H9 (cell line): ENCODE measurements around the gene NFX1. TPM values are rescaled to one million over a fixed set of nuclear protein-coding genes. Genes with fewer than 3 reads are reported as not detected.

Experiments used
- DNase-seq: peaks from one replicate; pipeline ENCODE4 v3.0.0-alpha.2; 2017
- H2AFZ ChIP-seq: one replicate; pipeline ENCODE4 v1.6.1; 2013; ENCODE audit warnings: mild to moderate bottlenecking, low read length, control low read depth, moderate library complexity
- H2AK5ac ChIP-seq: 2 replicates; pipeline ENCODE4 v1.6.1; 2013; ENCODE audit warnings: low read length, control low read depth, mixed read lengths; ENCODE audit not compliant: insufficient read length
- H2BK120ac ChIP-seq: one replicate; pipeline ENCODE4 v1.6.1; 2013; ENCODE audit warnings: low read depth, mild to moderate bottlenecking, low read length, control low read depth, inconsistent platforms; ENCODE audit not compliant: poor library complexity, severe bottlenecking
- H2BK12ac ChIP-seq: 2 replicates; pipeline ENCODE4 v1.6.1; 2013; ENCODE audit warnings: low read length, control low read depth, mixed read lengths, low read depth; ENCODE audit not compliant: insufficient read length
- H2BK15ac ChIP-seq: 2 replicates; pipeline ENCODE4 v1.6.1; 2013; ENCODE audit warnings: low read depth, low read length, control low read depth
- H2BK20ac ChIP-seq: one replicate; pipeline ENCODE4 v1.6.1; 2013; ENCODE audit warnings: low read depth, mild to moderate bottlenecking, low read length, control low read depth, inconsistent platforms; ENCODE audit not compliant: poor library complexity, severe bottlenecking
- H2BK5ac ChIP-seq: 2 replicates; pipeline ENCODE4 v1.6.1; 2013; ENCODE audit warnings: low read length, control low read depth, mixed read lengths; ENCODE audit not compliant: insufficient read length
- H3K14ac ChIP-seq: 2 replicates; pipeline ENCODE4 v1.6.1; 2013; ENCODE audit warnings: low read length, control low read depth; ENCODE audit not compliant: insufficient read depth
- H3K18ac ChIP-seq: 2 replicates; pipeline ENCODE4 v1.6.1; 2013; ENCODE audit warnings: low read depth, mild to moderate bottlenecking, mixed read lengths, low read length, control low read depth; ENCODE audit not compliant: insufficient read length
- H3K23ac ChIP-seq: 2 replicates; pipeline ENCODE4 v1.6.1; 2013; ENCODE audit warnings: low read length, control low read depth, mixed read lengths, low read depth; ENCODE audit not compliant: insufficient read length
- H3K23me2 ChIP-seq: 2 replicates; pipeline ENCODE4 v1.6.1; 2013; ENCODE audit warnings: low read depth, mild to moderate bottlenecking, mixed read lengths, low read length, control low read depth; ENCODE audit not compliant: insufficient read length, poor library complexity, severe bottlenecking
- H3K27ac ChIP-seq: 2 replicates; pipeline ENCODE4 v1.5.1; 2013; ENCODE audit warnings: low read length, control low read depth, mixed read lengths, low read depth; ENCODE audit not compliant: insufficient read length
- H3K27me3 ChIP-seq: 2 replicates; pipeline ENCODE4 v1.6.1; 2013; ENCODE audit warnings: low read length, control low read depth, inconsistent platforms; ENCODE audit not compliant: insufficient read depth
- H3K4ac ChIP-seq: 2 replicates; pipeline ENCODE4 v1.6.1; 2013; ENCODE audit warnings: low read depth, mild to moderate bottlenecking, control low read depth, inconsistent platforms, low read length, moderate library complexity
- H3K4me1 ChIP-seq: 2 replicates; pipeline ENCODE4 v1.6.1; 2013; ENCODE audit warnings: low read length, control low read depth, inconsistent platforms; ENCODE audit not compliant: insufficient read depth
- H3K4me2 ChIP-seq: 2 replicates; pipeline ENCODE4 v1.6.1; 2013; ENCODE audit warnings: low read length, control low read depth, mixed read lengths; ENCODE audit not compliant: insufficient read length, insufficient read depth
- H3K56ac ChIP-seq: 2 replicates; pipeline ENCODE4 v1.6.1; 2013; ENCODE audit warnings: low read depth, mild to moderate bottlenecking, mixed read lengths, low read length, control low read depth; ENCODE audit not compliant: insufficient read length
- H3K79me1 ChIP-seq: 2 replicates; pipeline ENCODE4 v1.6.1; 2013; ENCODE audit warnings: low read depth, mild to moderate bottlenecking, moderate library complexity, low read length, control low read depth, inconsistent platforms; ENCODE audit not compliant: insufficient read depth, poor library complexity, severe bottlenecking
- H3K79me2 ChIP-seq: 2 replicates; pipeline ENCODE4 v1.6.1; 2013; ENCODE audit warnings: low read length, control low read depth, inconsistent platforms; ENCODE audit not compliant: insufficient read depth
- H3K9ac ChIP-seq: 2 replicates; pipeline ENCODE4 v1.6.1; 2013; ENCODE audit warnings: low read length, control low read depth, mixed read lengths; ENCODE audit not compliant: insufficient read length; ENCODE audit errors: extremely low read depth
- H3K9me3 ChIP-seq: one replicate; pipeline ENCODE4 v1.6.1; 2013; ENCODE audit warnings: low read depth, low read length, inconsistent platforms; ENCODE audit not compliant: control insufficient read depth
- H3T11ph ChIP-seq: one replicate; pipeline ENCODE4 v1.6.1; 2013; ENCODE audit warnings: mild to moderate bottlenecking, low read length, control low read depth, inconsistent platforms
- H4K20me1 ChIP-seq: one replicate; pipeline ENCODE4 v1.6.1; 2013; ENCODE audit not compliant: control insufficient read depth, insufficient read length, insufficient read depth
- H4K5ac ChIP-seq: 2 replicates; pipeline ENCODE4 v1.6.1; 2013; ENCODE audit warnings: low read depth, mild to moderate bottlenecking, mixed read lengths, low read length, control low read depth; ENCODE audit not compliant: insufficient read length
- H4K8ac ChIP-seq: replicated peaks from 2 replicates; pipeline ENCODE4 v1.6.1; 2013; ENCODE audit warnings: low read length, control low read depth, mixed read lengths, low read depth; ENCODE audit not compliant: insufficient read length
- H4K91ac ChIP-seq: 2 replicates; pipeline ENCODE4 v1.6.1; 2013; ENCODE audit warnings: low read depth, mild to moderate bottlenecking, moderate library complexity, mixed read lengths, low read length, control low read depth; ENCODE audit not compliant: insufficient read length
- H3K27ac Mint-ChIP-seq, 3 experiments: 2 replicates in 2 of 3; 3 replicates in 1 of 3; pipeline ENCODE4 v1.8.0; 2020 to 2021; ENCODE audit warnings: mixed read lengths in 3 of 3, mild to moderate bottlenecking in 1 of 3, moderate library complexity in 1 of 3
- H3K27me3 Mint-ChIP-seq: 2 replicates; pipeline ENCODE4 v1.8.0; 2021; ENCODE audit warnings: low read depth, mild to moderate bottlenecking, moderate library complexity, mixed read lengths
- H3K36me3 Mint-ChIP-seq, 3 experiments: 2 replicates in 2 of 3; 3 replicates in 1 of 3; pipeline ENCODE4 v1.8.0; 2020 to 2021; ENCODE audit warnings: low read depth in 3 of 3, mixed read lengths in 3 of 3; ENCODE audit not compliant: insufficient read depth in 1 of 3
- H3K4me1 Mint-ChIP-seq, 2 experiments: 2 replicates each; pipeline ENCODE4 v1.8.0; 2020; ENCODE audit warnings: mixed read lengths in 2 of 2
- H3K4me3 Mint-ChIP-seq, 2 experiments: 2 replicates in 1 of 2; 3 replicates in 1 of 2; pipeline ENCODE4 v1.8.0; 2020 to 2021; ENCODE audit warnings: mild to moderate bottlenecking in 2 of 2, mixed read lengths in 2 of 2, moderate library complexity in 1 of 2
- H3K9me3 Mint-ChIP-seq, 2 experiments: 2 replicates in 1 of 2; 3 replicates in 1 of 2; pipeline ENCODE4 v1.8.0; 2020; ENCODE audit warnings: mild to moderate bottlenecking in 2 of 2, mixed read lengths in 2 of 2, moderate library complexity in 1 of 2
- WGBS: extraction: QIAGEN DNeasy Blood & Tissue Kit; methylation state at CpG from one replicate; pipeline ENCODE4 v1.1.7; 2013; ENCODE audit warnings: missing lambda C conversion rate, low lambda C conversion rate, mixed read lengths; ENCODE audit not compliant: insufficient read length; ENCODE audit errors: extremely low coverage; 5-methylcytosine and 5-hydroxymethylcytosine counted together
- total RNA-seq: library from RNA; stranded (reverse); gene quantifications from 2 replicates; pipeline ENCODE4 v1.2.1, GENCODE V29; 2021
- TF ChIP-seq, protein P1 (sequence below): fragments of 200-600 bp; sonication (generic); conservative IDR thresholded peaks from 3 replicates; pipeline ENCODE4 v1.8.0; 2021; ENCODE audit warnings: antibody characterized with exemption, mild to moderate bottlenecking

Gene NFX1
- total RNA-seq, 1 experiment from 2014 or later: 35.1 TPM

DNA sequence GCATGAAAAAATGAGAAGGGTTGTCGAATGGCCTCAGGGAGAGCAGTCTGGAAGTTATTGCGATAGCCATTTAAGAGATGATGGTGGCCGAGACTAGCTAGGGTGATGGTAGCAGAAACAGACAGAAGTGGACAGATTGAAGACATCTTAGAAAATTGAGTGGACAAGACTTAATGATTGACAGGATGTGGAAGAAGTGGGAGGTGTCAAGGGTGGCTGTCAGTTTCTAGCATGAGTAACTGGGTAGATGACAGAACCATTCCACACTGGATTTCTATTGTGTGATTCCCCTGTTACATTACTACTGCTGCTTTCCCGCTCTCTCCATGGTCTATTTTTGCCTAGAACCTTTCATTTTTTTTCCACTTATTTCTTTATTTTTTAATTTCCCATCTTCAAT lies 12.8 kb upstream of the NFX1 start:
- Mint-ChIP-seq H3K4me1 (no peaks in the 10 kb centered on the region), H3K4me3 (no peak overlapping the region), H3K36me3 (peaks cover 18 to 76% (median 56%) of the 10 kb centered on the region in 3 experiments), H3K27me3 (no peaks in the 10 kb centered on the region), H3K9me3 (no peaks in the 10 kb centered on the region), H3K27ac (no peak overlapping the region)
- Histone ChIP-seq H2BK12ac (no peak overlapping the region), H3K14ac (no peak overlapping the region), H3K9ac (no peak overlapping the region), H3K23me2 (no peaks in the 10 kb centered on the region), H3K79me1 (no peaks in the 10 kb centered on the region), H4K91ac (no peak overlapping the region), H3K79me2 (no peaks in the 10 kb centered on the region), H2BK15ac (no peak overlapping the region), H3K27me3 (no peaks in the 10 kb centered on the region), H2BK20ac (no peak overlapping the region), H3K4ac (no peak overlapping the region), H3K18ac (no peak overlapping the region), H4K5ac (no peak overlapping the region), H3K4me1 (no peaks in the 10 kb centered on the region), H3K9me3 (no peaks in the 10 kb centered on the region), H2AFZ (no peak overlapping the region), H3K4me2 (no peak overlapping the region), H2BK5ac (no peak overlapping the region), H2AK5ac (no peak overlapping the region), H4K8ac (no peak overlapping the region), H4K20me1 (no peaks in the 10 kb centered on the region), H3K23ac (no peak overlapping the region), H3K27ac (no peak overlapping the region), H2BK120ac (no peak overlapping the region), H3T11ph (no peak overlapping the region), H3K56ac (no peak overlapping the region)
- TF ChIP-seq, protein P1, sequence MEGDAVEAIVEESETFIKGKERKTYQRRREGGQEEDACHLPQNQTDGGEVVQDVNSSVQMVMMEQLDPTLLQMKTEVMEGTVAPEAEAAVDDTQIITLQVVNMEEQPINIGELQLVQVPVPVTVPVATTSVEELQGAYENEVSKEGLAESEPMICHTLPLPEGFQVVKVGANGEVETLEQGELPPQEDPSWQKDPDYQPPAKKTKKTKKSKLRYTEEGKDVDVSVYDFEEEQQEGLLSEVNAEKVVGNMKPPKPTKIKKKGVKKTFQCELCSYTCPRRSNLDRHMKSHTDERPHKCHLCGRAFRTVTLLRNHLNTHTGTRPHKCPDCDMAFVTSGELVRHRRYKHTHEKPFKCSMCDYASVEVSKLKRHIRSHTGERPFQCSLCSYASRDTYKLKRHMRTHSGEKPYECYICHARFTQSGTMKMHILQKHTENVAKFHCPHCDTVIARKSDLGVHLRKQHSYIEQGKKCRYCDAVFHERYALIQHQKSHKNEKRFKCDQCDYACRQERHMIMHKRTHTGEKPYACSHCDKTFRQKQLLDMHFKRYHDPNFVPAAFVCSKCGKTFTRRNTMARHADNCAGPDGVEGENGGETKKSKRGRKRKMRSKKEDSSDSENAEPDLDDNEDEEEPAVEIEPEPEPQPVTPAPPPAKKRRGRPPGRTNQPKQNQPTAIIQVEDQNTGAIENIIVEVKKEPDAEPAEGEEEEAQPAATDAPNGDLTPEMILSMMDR: no peak
- no CpG with 5 or more reads among the region's 4 CpGs for WGBS
- no peak for DNase-seq
